ENCODE measurements around the gene CAPN10.

DNA sequence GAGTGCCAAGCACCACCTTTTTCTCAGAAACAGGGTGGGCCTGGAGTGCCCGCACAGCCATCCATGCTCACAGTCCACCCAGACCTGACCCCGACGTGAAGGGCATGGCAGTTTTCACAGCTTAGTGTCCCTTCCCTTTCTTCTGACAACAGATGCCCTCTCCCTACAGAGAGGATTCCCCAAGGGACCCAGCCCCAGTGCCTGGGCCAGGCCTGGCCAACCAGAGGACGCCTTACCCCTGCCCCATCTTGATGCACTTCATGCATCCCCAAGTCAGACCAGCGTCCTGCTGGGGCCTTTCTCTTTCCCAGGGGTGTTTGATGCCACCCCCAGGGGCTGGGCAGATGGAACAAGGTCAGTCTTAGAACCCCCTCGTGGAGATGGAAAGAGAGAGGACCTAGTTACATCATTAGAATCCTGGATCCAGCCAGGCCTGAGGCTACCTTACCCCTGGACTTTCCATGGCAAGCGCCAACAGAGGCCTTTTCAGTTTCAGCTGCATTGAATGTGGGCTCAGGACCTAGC is 32.5 kb upstream of the CAPN10 start:
- TF ChIP-seq GABPA (IDR thresholded peaks at IDR 0.05; ENCODE audit: low read depth), result no peak
- TF ChIP-seq, protein P1, sequence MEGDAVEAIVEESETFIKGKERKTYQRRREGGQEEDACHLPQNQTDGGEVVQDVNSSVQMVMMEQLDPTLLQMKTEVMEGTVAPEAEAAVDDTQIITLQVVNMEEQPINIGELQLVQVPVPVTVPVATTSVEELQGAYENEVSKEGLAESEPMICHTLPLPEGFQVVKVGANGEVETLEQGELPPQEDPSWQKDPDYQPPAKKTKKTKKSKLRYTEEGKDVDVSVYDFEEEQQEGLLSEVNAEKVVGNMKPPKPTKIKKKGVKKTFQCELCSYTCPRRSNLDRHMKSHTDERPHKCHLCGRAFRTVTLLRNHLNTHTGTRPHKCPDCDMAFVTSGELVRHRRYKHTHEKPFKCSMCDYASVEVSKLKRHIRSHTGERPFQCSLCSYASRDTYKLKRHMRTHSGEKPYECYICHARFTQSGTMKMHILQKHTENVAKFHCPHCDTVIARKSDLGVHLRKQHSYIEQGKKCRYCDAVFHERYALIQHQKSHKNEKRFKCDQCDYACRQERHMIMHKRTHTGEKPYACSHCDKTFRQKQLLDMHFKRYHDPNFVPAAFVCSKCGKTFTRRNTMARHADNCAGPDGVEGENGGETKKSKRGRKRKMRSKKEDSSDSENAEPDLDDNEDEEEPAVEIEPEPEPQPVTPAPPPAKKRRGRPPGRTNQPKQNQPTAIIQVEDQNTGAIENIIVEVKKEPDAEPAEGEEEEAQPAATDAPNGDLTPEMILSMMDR (IDR thresholded peaks at IDR 0.05; ENCODE audit: insufficient read depth, low read length), result no peak
- no peak for TF ChIP-seq POLR2AphosphoS5 (IDR thresholded peaks at IDR 0.05; ENCODE audit: low read depth)

Measured in HL-60 (cell line).